ENCODE results near the gene SDHB.

DNA sequence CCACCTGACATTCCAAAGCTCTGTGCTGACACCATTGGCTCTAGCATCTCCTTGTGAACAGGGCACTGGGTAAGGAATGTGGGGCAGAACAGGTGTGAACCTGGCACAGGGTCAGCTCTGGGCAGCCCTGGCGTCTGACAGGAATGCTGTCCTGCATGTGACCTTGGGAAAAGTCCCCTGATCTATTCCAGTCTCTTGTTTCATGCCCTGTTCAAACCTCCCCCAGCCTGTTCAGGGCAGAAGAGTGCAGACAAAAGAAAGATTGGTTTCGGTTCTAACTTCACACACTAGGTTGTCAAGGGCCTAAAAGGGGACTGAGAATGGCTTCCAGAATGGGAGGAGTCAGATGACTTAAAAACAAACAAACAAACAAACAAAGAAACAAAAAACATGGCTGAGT lies 27.6 kb upstream of the SDHB start:
- TF ChIP-seq, protein P1, sequence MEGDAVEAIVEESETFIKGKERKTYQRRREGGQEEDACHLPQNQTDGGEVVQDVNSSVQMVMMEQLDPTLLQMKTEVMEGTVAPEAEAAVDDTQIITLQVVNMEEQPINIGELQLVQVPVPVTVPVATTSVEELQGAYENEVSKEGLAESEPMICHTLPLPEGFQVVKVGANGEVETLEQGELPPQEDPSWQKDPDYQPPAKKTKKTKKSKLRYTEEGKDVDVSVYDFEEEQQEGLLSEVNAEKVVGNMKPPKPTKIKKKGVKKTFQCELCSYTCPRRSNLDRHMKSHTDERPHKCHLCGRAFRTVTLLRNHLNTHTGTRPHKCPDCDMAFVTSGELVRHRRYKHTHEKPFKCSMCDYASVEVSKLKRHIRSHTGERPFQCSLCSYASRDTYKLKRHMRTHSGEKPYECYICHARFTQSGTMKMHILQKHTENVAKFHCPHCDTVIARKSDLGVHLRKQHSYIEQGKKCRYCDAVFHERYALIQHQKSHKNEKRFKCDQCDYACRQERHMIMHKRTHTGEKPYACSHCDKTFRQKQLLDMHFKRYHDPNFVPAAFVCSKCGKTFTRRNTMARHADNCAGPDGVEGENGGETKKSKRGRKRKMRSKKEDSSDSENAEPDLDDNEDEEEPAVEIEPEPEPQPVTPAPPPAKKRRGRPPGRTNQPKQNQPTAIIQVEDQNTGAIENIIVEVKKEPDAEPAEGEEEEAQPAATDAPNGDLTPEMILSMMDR (IDR thresholded peaks at IDR 0.05; ENCODE audit: low read length): no peak
- TF ChIP-seq EZH2 (IDR thresholded peaks at IDR 0.05; ENCODE audit: borderline replicate concordance, low read length): no peak
